ENCODE data around the gene PUS1. TPM values are rescaled to one million over a fixed set of nuclear protein-coding genes. Genes with fewer than 3 reads are reported as not detected.
"Not testable (repeated sequence)": the region's sequence is repeated elsewhere in the genome, so short reads cannot be mapped to it uniquely, and the experiment has no call there.

PUS1 gene
- polyA plus RNA-seq, 4 donors: 13.6 to 17.0 (median 13.7) TPM

- DNase-seq (ENCODE audit: low read depth in 4 of 4, low spot score in 3 of 4): no peak
These were observed 21.3 kb downstream of the PUS1 start for GRCh38 chr12:131950182-131950913.

- DNase-seq (ENCODE audit: low read depth in 4 of 4, low spot score in 3 of 4): not testable (repeated sequence)
These were observed 24.7 kb downstream of the PUS1 start for GRCh38 chr12:131953810-131954209.

GRCh38 chr12:131954460-131954859 is 25.4 kb downstream of the PUS1 start:
- not testable (repeated sequence) for DNase-seq (ENCODE audit: low read depth in 4 of 4, low spot score in 3 of 4)

- DNase-seq (ENCODE audit: low read depth in 4 of 4, low spot score in 3 of 4): no peak
These were observed 30.0 kb downstream of the PUS1 start for GRCh38 chr12:131959116-131959515.

GRCh38 chr12:131959641-131960589 is 30.8 kb downstream of the PUS1 start:
- no peak for DNase-seq (ENCODE audit: low read depth in 4 of 4, low spot score in 3 of 4)

- not testable (repeated sequence) for DNase-seq (ENCODE audit: low read depth in 4 of 4, low spot score in 3 of 4)
These were observed 31.7 kb downstream of the PUS1 start for GRCh38 chr12:131960590-131961325.

- not testable (repeated sequence) for DNase-seq (ENCODE audit: low read depth in 4 of 4, low spot score in 3 of 4)
These were observed 32.3 kb downstream of the PUS1 start for GRCh38 chr12:131961328-131961727.

- DNase-seq (ENCODE audit: low read depth in 4 of 4, low spot score in 3 of 4): no peak
These were observed 33.0 kb downstream of the PUS1 start for GRCh38 chr12:131962069-131962468.

GRCh38 chr12:131963381-131963780 is 34.3 kb downstream of the PUS1 start:
- no peak for DNase-seq (ENCODE audit: low read depth in 4 of 4, low spot score in 3 of 4)

GRCh38 chr12:131965073-131965472 is 36.0 kb downstream of the PUS1 start:
- no peak for DNase-seq (ENCODE audit: low read depth in 4 of 4, low spot score in 3 of 4)

GRCh38 chr12:131971226-131971625 is 42.1 kb downstream of the PUS1 start:
- DNase-seq (ENCODE audit: low read depth in 4 of 4, low spot score in 3 of 4): no peak

- no peak for DNase-seq (ENCODE audit: low read depth in 4 of 4, low spot score in 3 of 4)
These were observed 46.2 kb downstream of the PUS1 start for GRCh38 chr12:131975228-131975627.

GRCh38 chr12:131979606-131980005 is 50.5 kb downstream of the PUS1 start:
- no peak for DNase-seq (ENCODE audit: low read depth in 4 of 4, low spot score in 3 of 4)

- no peak for DNase-seq (ENCODE audit: low read depth in 4 of 4, low spot score in 3 of 4)
These were observed 51.2 kb downstream of the PUS1 start for GRCh38 chr12:131980263-131980662.

GRCh38 chr12:131981388-131981787 is 52.3 kb downstream of the PUS1 start:
- no peak for DNase-seq (ENCODE audit: low read depth in 4 of 4, low spot score in 3 of 4)

GRCh38 chr12:131982041-131982440 is 53.0 kb downstream of the PUS1 start:
- DNase-seq (ENCODE audit: low read depth in 4 of 4, low spot score in 3 of 4): no peak

GRCh38 chr12:131983026-131983425 is 54.0 kb downstream of the PUS1 start:
- no peak for DNase-seq (ENCODE audit: low read depth in 4 of 4, low spot score in 3 of 4)

- no peak for DNase-seq (ENCODE audit: low read depth in 4 of 4, low spot score in 3 of 4)
These were observed 54.5 kb downstream of the PUS1 start for GRCh38 chr12:131983554-131983953.

- no peak for DNase-seq (ENCODE audit: low read depth in 4 of 4, low spot score in 3 of 4)
These were observed 55.3 kb downstream of the PUS1 start for GRCh38 chr12:131984334-131984733.

- DNase-seq (ENCODE audit: low read depth in 4 of 4, low spot score in 3 of 4): not testable (repeated sequence)
These were observed 56.4 kb downstream of the PUS1 start for GRCh38 chr12:131985510-131985875.

GRCh38 chr12:131986361-131986760 is 57.3 kb downstream of the PUS1 start:
- DNase-seq (ENCODE audit: low read depth in 4 of 4, low spot score in 3 of 4): no peak

Measured in right renal pelvis (tissue), 4 donors.